GM12872 (cell line): ENCODE data around the gene CMIP.

Source experiments
- TF ChIP-seq, protein P1 (sequence below): IDR thresholded peaks from 3 replicates; pipeline ENCODE4 v1.5.1; 2011; ENCODE audit warnings: low read depth, mild to moderate bottlenecking, low read length, moderate library complexity; ENCODE audit not compliant: insufficient read depth

CMIP gene

DNA sequence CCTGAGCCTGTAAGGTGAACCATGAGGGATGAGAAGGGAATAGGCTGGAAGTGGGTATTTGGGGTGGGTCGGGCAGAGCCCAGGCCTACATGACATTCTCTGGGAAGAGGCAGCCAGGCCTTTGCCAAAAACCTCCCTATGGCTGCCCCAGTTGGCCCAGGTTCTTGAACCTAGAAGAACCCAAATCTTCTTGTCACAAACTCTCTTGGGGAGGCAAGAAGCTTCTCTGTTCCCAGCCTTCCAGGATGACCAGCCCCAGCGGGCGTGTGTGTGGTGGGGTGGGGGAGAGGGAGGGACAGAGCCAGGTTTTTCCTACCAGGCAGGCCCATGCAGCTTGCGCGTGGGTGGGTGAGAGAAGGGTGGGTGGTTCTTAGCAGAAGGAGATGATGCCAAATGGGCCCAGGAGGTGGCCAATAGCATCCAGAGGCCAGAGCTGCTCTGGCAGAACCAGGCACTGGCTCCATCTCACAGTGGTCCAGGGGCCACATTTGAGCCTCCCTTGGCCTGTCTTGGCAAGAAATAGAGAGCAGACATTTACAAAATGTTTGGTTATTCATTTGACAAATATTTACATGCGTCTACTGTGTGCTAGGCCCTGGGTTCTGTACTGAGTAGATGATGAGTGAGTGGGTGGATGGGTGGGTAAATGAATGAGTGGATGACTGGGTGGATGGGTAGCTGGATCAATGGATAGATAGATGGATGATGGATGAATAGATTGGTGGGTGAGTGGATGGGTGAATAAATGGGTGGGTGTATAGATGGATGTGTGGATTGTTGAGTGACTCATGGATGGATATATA lies 290.2 kb downstream of the CMIP start:
- TF ChIP-seq, protein P1, sequence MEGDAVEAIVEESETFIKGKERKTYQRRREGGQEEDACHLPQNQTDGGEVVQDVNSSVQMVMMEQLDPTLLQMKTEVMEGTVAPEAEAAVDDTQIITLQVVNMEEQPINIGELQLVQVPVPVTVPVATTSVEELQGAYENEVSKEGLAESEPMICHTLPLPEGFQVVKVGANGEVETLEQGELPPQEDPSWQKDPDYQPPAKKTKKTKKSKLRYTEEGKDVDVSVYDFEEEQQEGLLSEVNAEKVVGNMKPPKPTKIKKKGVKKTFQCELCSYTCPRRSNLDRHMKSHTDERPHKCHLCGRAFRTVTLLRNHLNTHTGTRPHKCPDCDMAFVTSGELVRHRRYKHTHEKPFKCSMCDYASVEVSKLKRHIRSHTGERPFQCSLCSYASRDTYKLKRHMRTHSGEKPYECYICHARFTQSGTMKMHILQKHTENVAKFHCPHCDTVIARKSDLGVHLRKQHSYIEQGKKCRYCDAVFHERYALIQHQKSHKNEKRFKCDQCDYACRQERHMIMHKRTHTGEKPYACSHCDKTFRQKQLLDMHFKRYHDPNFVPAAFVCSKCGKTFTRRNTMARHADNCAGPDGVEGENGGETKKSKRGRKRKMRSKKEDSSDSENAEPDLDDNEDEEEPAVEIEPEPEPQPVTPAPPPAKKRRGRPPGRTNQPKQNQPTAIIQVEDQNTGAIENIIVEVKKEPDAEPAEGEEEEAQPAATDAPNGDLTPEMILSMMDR: no peak

DNA sequence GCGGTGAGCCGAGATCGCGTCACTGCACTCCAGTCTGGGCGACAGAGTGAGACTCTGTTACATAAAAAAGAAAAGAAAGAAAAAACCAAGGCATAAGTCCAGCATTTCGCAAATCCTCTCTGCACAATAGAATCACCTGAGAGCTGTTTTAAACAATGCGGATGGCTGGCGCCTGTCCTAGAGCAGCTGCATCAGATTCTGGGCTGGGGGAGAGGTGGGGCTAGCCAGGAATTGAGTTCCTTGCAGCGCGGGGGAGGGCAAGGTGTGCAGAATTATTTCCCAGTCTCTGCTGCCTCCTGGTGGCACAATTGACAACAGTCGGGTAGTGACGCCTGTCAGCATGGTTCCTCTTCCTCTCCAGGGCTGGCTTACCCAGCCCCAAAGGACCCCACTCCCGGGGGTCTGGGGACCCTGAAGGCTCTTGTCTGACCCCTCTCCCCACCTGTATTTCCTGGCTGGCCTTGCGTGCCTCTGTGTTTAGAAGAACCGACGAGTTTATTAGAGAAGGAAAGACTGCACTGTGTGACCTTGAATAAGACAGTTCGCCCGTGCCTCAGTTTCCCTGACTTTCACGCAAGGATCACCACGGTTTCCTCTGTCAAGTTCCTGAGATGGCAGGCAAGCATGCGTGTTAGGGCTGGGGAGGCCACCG lies 293.4 kb downstream of the CMIP start:
- TF ChIP-seq, protein P1: peak; percentile 91

DNA sequence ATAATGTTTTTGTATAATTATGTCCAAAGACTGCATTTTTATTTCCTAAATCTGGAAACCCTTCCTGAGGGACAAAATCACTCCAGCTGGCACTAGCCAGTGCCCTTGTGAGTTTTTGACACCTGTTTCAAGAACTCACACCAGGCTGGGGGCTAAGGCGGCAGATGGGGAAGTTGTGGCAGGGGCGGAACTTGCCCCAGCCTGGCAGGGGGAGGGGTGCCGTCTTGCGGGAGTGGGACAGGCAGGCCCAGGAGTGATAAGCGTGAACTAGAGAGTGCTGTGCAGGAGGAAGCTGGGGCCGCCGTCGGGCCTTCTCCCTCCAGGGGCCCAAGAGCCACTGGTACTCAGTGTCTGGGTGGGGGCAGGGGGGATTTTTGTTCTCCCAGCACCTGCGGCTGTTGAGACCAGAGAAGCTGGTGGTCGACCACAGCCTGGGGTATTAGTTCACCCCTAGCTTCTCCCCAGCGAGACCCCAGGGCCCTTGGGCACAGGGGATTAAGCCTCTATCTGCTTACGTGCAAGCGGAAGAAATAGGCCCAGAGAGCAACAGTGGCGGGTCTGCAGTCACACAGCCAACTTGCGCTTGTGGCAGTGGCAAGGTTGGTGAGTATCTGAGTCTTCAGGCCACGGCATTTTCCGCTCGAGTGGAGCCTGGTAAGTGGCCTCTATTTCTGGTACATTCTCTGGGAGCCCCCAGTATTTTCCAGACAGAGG lies 294.3 kb downstream of the CMIP start:
- TF ChIP-seq, protein P1: no peak

DNA sequence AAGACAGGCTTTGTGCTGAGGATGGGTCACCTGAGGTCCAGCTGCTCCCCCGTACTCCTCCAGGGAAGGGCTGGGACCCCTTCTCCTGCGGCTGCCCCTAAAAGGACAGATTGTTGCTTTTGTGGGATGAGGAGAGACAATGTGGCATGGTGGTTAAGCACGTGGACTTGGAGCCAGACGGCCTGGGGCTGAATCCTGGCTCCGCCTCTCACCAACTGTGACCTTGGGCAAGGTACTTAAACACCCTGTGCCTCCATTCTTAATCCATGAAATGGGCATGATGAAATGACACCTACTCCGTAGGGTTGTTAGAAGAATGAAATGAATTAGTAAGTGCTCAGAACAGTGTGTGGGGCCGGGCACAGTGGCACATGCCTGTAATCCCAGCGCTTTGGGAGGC lies 294.9 kb downstream of the CMIP start:
- TF ChIP-seq, protein P1: no peak

DNA sequence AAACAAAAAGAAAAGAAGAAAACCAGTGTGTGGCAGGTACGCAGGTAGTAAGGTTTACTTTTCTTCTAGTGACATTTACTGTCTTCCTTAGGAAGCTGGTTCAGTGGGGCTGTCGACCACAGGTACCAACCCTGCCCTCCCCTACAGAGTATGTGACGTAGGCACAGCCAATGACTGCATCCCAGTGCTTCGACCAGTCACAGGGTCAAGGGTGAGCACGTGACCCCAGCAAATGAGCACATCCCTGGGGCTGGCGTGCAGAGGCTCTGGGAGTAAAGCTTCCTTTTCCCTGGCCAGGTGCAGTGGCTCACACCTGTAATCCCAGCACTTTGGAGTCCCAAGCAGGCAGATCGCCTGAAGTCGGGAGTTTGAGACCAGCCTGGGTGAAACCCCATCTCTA lies 295.6 kb downstream of the CMIP start:
- TF ChIP-seq, protein P1: no peak

DNA sequence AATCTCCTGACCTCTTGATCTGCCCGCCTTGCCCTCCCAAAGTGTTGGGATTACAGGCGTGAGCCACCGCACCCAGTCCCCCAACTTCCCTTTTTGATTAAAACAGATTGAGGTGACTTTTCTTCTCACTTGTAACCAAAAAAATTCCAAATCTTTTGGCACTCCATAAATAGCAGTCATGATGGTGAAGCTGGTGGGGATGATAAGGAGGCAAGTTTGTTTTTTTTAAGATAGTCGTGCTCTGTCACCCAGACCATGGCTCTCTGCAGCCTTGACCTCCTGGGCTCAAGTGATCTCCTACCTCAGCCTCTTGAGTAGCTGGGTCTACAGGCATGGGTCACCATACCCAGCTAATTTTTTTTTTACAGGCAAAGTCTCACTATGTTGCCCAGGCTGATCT lies 299.8 kb downstream of the CMIP start:
- TF ChIP-seq, protein P1: no peak

DNA sequence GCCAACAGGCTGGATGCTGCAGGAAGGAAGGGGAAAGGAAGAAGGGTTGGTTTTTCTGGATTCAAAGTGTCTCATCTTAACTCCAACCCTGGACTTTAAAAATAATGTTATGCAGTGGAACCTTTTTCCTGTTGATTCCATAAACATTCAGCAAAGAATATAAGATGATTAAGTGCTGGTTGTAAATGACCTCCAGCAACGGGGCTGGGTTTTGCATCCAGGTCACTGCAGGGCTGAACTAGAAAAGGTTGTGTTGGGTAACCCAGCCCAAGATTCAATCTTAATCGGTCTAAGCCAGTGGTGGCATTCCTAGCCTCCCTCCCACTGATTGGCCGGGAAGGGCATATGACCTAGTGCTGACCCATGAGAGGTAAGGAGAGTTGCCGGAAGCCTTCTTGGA lies 300.3 kb downstream of the CMIP start:
- TF ChIP-seq, protein P1: no peak
